ENCODE data around the gene RAB3GAP2. TPM values are rescaled to one million over a fixed set of nuclear protein-coding genes. Genes with fewer than 3 reads are reported as not detected.

The RAB3GAP2 gene
- total and polyA plus RNA-seq, 4 experiments from 2014 or later: 24.1 to 44.9 (median 37.8) TPM

GRCh38 chr1:220227393-220227792, 44.9 kb downstream of the RAB3GAP2 start:
- Mint-ChIP-seq H3K4me1 (peaks cover 43 to 70% (median 56%) of the 10 kb centered on the region in 4 donors), H3K4me3 (no peak overlapping the region)
- peaks cover 16% of the 10 kb centered on the region for H3K4me1 ChIP-seq (ENCODE audit: insufficient read depth, low read length)

GRCh38 chr1:220226752-220227151, 45.5 kb downstream of the RAB3GAP2 start:
- Mint-ChIP-seq H3K4me1 (peaks cover 42 to 70% (median 57%) of the 10 kb centered on the region in 4 donors), H3K9me3 (peaks cover 0 to 3% (median 0%) of the 10 kb centered on the region in 8 donors), H3K4me3 (no peak overlapping the region), H3K27me3 (no peaks in the 10 kb centered on the region), H3K36me3 (peaks cover 42 to 44% of the 10 kb centered on the region in 2 donors), H3K27ac (no peak overlapping the region)
- no peaks in the 10 kb centered on the region for H3K27me3 ChIP-seq (ENCODE audit: insufficient read depth, low read length)
- intact Hi-C loops (cut with micrococcal nuclease): no loop called here
- peaks cover 22% of the 10 kb centered on the region for H3K4me1 ChIP-seq (ENCODE audit: insufficient read depth, low read length)
- no peaks in the 10 kb centered on the region for H3K9me3 ChIP-seq (ENCODE audit: control insufficient read depth in 1 of 2, low read length in 2 of 2)
- H3K27ac ChIP-seq (ENCODE audit: low read depth, low read length): no peak overlapping the region
- H3K36me3 ChIP-seq (ENCODE audit: insufficient read depth, low read length): no peaks in the 10 kb centered on the region
- ChIA-PET CTCF (ENCODE audit: partially characterized antibody) (no interaction called here), POLR2A (ENCODE audit: partially characterized antibody) (no interaction called here)
- DNase-seq: no peak
- no peak overlapping the region for H3K4me3 ChIP-seq (ENCODE audit: low read length in 2 of 2)

More at GRCh38 chr1:220227393-220227792, 44.9 kb downstream of the RAB3GAP2 start:
- H3K27me3 ChIP-seq (ENCODE audit: insufficient read depth, low read length): no peaks in the 10 kb centered on the region
- no peaks in the 10 kb centered on the region for H3K27me3 Mint-ChIP-seq
- POLR2A ChIA-PET (ENCODE audit: partially characterized antibody): no interaction called here
- DNase-seq: no peak
- H3K36me3 ChIP-seq (ENCODE audit: insufficient read depth, low read length): no peaks in the 10 kb centered on the region
- H3K4me3 ChIP-seq (ENCODE audit: low read length in 2 of 2): no peak overlapping the region
- H3K27ac ChIP-seq (ENCODE audit: low read depth, low read length): no peak overlapping the region
- CTCF ChIA-PET (ENCODE audit: partially characterized antibody): no interaction called here
- intact Hi-C loops (cut with micrococcal nuclease): no loop called here
- peaks cover 47 to 48% of the 10 kb centered on the region in 2 donors for H3K36me3 Mint-ChIP-seq
- H3K9me3 Mint-ChIP-seq: peaks cover 0 to 3% (median 0%) of the 10 kb centered on the region in 8 donors
- H3K9me3 ChIP-seq (ENCODE audit: control insufficient read depth in 1 of 2, low read length in 2 of 2): no peaks in the 10 kb centered on the region
- H3K27ac Mint-ChIP-seq: peak overlapping the region in 1 of 7 donors; percentile 6

- no peaks in the 10 kb centered on the region for H3K27me3 ChIP-seq (ENCODE audit: insufficient read depth, low read length)
- H3K27ac ChIP-seq (ENCODE audit: low read depth, low read length): no peak overlapping the region
- ChIA-PET CTCF (ENCODE audit: partially characterized antibody) (no interaction called here), POLR2A (ENCODE audit: partially characterized antibody) (no interaction called here)
- no peak overlapping the region for H3K4me3 Mint-ChIP-seq
- intact Hi-C loops (cut with micrococcal nuclease): no loop called here
- H3K9me3 ChIP-seq (ENCODE audit: control insufficient read depth in 1 of 2, low read length in 2 of 2): no peaks in the 10 kb centered on the region
- H3K4me3 ChIP-seq (ENCODE audit: low read length in 2 of 2): no peak overlapping the region
- H3K27ac Mint-ChIP-seq: peak overlapping the region in 1 of 7 donors; percentile 6
- no peak for DNase-seq
- H3K36me3 ChIP-seq (ENCODE audit: insufficient read depth, low read length): no peaks in the 10 kb centered on the region
- peaks cover 37 to 39% of the 10 kb centered on the region in 2 donors for H3K36me3 Mint-ChIP-seq
- H3K4me1 Mint-ChIP-seq: peaks cover 43 to 66% (median 54%) of the 10 kb centered on the region in 4 donors
- peaks cover 28% of the 10 kb centered on the region for H3K4me1 ChIP-seq (ENCODE audit: insufficient read depth, low read length)
- H3K9me3 Mint-ChIP-seq: peaks cover 0 to 3% (median 0%) of the 10 kb centered on the region in 8 donors
- H3K27me3 Mint-ChIP-seq: no peaks in the 10 kb centered on the region
Measured at GRCh38 chr1:220225957-220226356, 46.3 kb downstream of the RAB3GAP2 start.

DNA sequence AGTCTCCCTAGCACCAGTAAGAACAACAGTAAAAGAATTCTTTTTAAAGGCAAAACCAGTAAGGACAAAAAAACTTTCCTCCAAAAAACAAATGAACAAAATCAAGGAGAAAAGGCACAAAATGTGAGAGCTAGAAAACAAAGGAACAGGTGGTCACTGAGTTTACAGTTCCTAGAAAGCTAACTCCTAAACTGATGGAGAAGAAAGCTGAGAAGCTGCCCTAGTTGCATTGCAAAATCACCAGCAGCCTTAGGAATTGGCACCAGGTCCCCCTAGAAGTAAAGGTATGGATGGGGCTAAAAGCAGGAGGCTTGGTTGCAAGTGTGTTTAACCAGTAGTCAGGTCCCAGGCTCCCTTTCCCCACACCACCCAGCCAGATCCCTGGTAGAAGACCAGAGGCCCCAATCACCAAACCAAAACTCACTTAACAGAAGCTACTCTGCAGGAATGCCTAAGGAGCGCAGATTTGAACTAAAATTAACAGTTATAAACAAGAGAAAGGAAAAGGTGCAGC, 47.6 kb downstream of the RAB3GAP2 start:
- peaks cover 31 to 42% of the 10 kb centered on the region in 2 donors for H3K36me3 Mint-ChIP-seq
- Histone ChIP-seq H3K4me3 (ENCODE audit: low read length in 2 of 2) (no peak overlapping the region), H3K27me3 (ENCODE audit: insufficient read depth, low read length) (no peaks in the 10 kb centered on the region), H3K9me3 (ENCODE audit: control insufficient read depth in 1 of 2, low read length in 2 of 2) (no peaks in the 10 kb centered on the region), H3K36me3 (ENCODE audit: insufficient read depth, low read length) (no peaks in the 10 kb centered on the region), H3K27ac (ENCODE audit: low read depth, low read length) (no peak overlapping the region), H3K4me1 (ENCODE audit: insufficient read depth, low read length) (peaks cover 39% of the 10 kb centered on the region)
- no peaks in the 10 kb centered on the region for H3K27me3 Mint-ChIP-seq
- peak overlapping the region in 1 of 8 donors; percentile 40 for H3K4me3 Mint-ChIP-seq
- H3K27ac Mint-ChIP-seq: no peak overlapping the region
- intact Hi-C loops (cut with micrococcal nuclease): no loop called here
- CTCF ChIA-PET (ENCODE audit: partially characterized antibody): interaction anchor here (0.9 kb wide), 1 partner anchor 72 kb away, joined by 3 read pairs; no protein-coding TSS in a partner anchor
- H3K4me1 Mint-ChIP-seq: peaks cover 46 to 71% (median 61%) of the 10 kb centered on the region in 4 donors
- peaks cover 0 to 3% (median 0%) of the 10 kb centered on the region in 8 donors for H3K9me3 Mint-ChIP-seq
- DNase-seq: no peak
- POLR2A ChIA-PET (ENCODE audit: partially characterized antibody): no interaction called here

DNA sequence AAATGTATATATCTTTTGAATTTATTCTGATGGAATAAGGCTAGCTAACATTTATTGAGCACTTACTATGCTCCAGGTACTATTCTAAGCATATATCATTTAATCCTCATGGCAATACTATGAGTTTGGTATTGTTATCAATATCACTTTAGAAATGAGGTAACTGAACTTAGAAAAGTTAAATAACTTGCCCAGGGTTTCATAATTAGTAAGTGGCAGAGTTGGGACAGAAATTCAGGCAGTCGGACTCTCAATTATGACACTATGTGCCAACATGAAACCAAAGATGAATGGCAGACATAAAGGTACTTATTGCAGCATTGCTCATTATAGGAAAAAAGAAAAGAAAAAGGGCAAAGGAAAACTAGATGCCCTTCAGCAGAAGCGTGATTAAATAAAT, 48.2 kb downstream of the RAB3GAP2 start:
- Histone ChIP-seq H3K27ac (ENCODE audit: low read depth, low read length) (no peak overlapping the region), H3K27me3 (ENCODE audit: insufficient read depth, low read length) (no peaks in the 10 kb centered on the region), H3K36me3 (ENCODE audit: insufficient read depth, low read length) (no peaks in the 10 kb centered on the region), H3K4me3 (ENCODE audit: low read length in 2 of 2) (no peak overlapping the region), H3K4me1 (ENCODE audit: insufficient read depth, low read length) (peaks cover 46% of the 10 kb centered on the region), H3K9me3 (ENCODE audit: control insufficient read depth in 1 of 2, low read length in 2 of 2) (no peaks in the 10 kb centered on the region)
- DNase-seq: no peak
- Mint-ChIP-seq H3K9me3 (peaks cover 0 to 3% (median 0%) of the 10 kb centered on the region in 8 donors), H3K4me1 (peaks cover 48 to 77% (median 66%) of the 10 kb centered on the region in 4 donors), H3K4me3 (no peak overlapping the region), H3K27ac (peak overlapping the region in 1 of 7 donors; percentile 1), H3K27me3 (no peaks in the 10 kb centered on the region), H3K36me3 (peaks cover 31 to 39% of the 10 kb centered on the region in 2 donors)
- ChIA-PET POLR2A (ENCODE audit: partially characterized antibody) (no interaction called here), CTCF (ENCODE audit: partially characterized antibody) (interaction anchor here (0.9 kb wide), 1 partner anchor 72 kb away, joined by 3 read pairs; no protein-coding TSS in a partner anchor)
- intact Hi-C loops (cut with micrococcal nuclease): no loop called here

GRCh38 chr1:220222939-220223338, 49.3 kb downstream of the RAB3GAP2 start:
- Mint-ChIP-seq H3K4me1 (peaks cover 45 to 68% (median 61%) of the 10 kb centered on the region in 4 donors), H3K9me3 (peaks cover 0 to 3% (median 0%) of the 10 kb centered on the region in 8 donors), H3K4me3 (no peak overlapping the region), H3K36me3 (peaks cover 20 to 29% of the 10 kb centered on the region in 2 donors), H3K27me3 (no peaks in the 10 kb centered on the region), H3K27ac (peak overlapping the region in 3 of 7 donors; percentile 7 to 76 (median 65))
- CTCF ChIA-PET (ENCODE audit: partially characterized antibody): no interaction called here
- peaks cover 47% of the 10 kb centered on the region for H3K4me1 ChIP-seq (ENCODE audit: insufficient read depth, low read length)
- H3K36me3 ChIP-seq (ENCODE audit: insufficient read depth, low read length): no peaks in the 10 kb centered on the region
- no peak for DNase-seq
- no peaks in the 10 kb centered on the region for H3K27me3 ChIP-seq (ENCODE audit: insufficient read depth, low read length)
- H3K4me3 ChIP-seq (ENCODE audit: low read length in 2 of 2): no peak overlapping the region
- no peak overlapping the region for H3K27ac ChIP-seq (ENCODE audit: low read depth, low read length)
- intact Hi-C loops (cut with micrococcal nuclease): no loop called here
- no peaks in the 10 kb centered on the region for H3K9me3 ChIP-seq (ENCODE audit: control insufficient read depth in 1 of 2, low read length in 2 of 2)
- POLR2A ChIA-PET (ENCODE audit: partially characterized antibody): no interaction called here

DNA sequence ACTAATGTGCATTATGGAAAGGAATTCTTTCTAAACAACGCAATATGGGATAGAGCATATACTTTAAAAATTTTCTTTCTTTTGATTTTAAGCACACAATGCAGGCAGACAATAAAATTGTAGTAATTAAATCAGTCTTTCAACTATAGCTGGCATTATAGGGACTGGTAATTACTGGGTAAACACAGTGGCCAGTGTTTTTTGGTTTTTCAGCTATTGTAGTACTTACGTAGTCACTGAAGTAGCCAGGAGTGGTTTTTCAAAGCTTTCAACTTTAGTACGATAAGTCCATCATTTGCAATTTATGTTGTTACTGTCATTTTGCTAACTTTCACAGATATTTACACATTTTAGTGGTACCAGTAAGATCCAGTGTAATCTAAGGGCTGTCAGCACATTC, 50.6 kb downstream of the RAB3GAP2 start:
- DNase-seq: no peak
- H3K4me1 Mint-ChIP-seq: peaks cover 45 to 65% (median 58%) of the 10 kb centered on the region in 4 donors
- peaks cover 47% of the 10 kb centered on the region for H3K4me1 ChIP-seq (ENCODE audit: insufficient read depth, low read length)
- peak overlapping the region in 3 of 7 donors; percentile 10 to 56 (median 23) for H3K27ac Mint-ChIP-seq
- no peaks in the 10 kb centered on the region for H3K9me3 Mint-ChIP-seq
- no peaks in the 10 kb centered on the region for H3K27me3 Mint-ChIP-seq
- peaks cover 12 to 18% of the 10 kb centered on the region in 2 donors for H3K36me3 Mint-ChIP-seq
- H3K4me3 Mint-ChIP-seq: no peak overlapping the region
- no peak overlapping the region for H3K27ac ChIP-seq (ENCODE audit: low read depth, low read length)
- H3K36me3 ChIP-seq (ENCODE audit: insufficient read depth, low read length): no peaks in the 10 kb centered on the region
- no peaks in the 10 kb centered on the region for H3K9me3 ChIP-seq (ENCODE audit: control insufficient read depth in 1 of 2, low read length in 2 of 2)
- H3K4me3 ChIP-seq (ENCODE audit: low read length in 2 of 2): no peak overlapping the region
- CTCF ChIA-PET (ENCODE audit: partially characterized antibody): interaction anchor here (0.5 kb wide), 1 partner anchor 249 kb away, joined by 4 read pairs; no protein-coding TSS in a partner anchor
- no peaks in the 10 kb centered on the region for H3K27me3 ChIP-seq (ENCODE audit: insufficient read depth, low read length)
- POLR2A ChIA-PET (ENCODE audit: partially characterized antibody): no interaction called here
- intact Hi-C loops (cut with micrococcal nuclease): no loop called here

Data from CD4-positive, alpha-beta memory T cell (primary cell).